GM18868 (cell line): ENCODE data around the gene PPP2R5B.
"Not testable (repeated sequence)": the region's sequence is repeated elsewhere in the genome, so short reads cannot be mapped to it uniquely, and the experiment has no call there.

Experiments
- ATAC-seq: cut with Tn5 transposase; IDR thresholded peaks from one replicate; pipeline ENCODE4 v1.9.1; 2021; ENCODE audit warnings: mild to moderate bottlenecking, moderate library complexity; ENCODE audit not compliant: unreplicated experiment

Gene PPP2R5B

GRCh38 chr11:64971421-64972233 is 47.1 kb downstream of the PPP2R5B start, which contains the start of gene MAJIN:
TSS of gene MAJIN (minus strand) at chr11:64972108. CDS start at chr11:64959405, 12,703 bp downstream.
- ATAC-seq, result no peak

- no peak for ATAC-seq
These were observed 49.6 kb downstream of the PPP2R5B start for GRCh38 chr11:64974124-64974523.

GRCh38 chr11:64976651-64977050 is 52.2 kb downstream of the PPP2R5B start:
- ATAC-seq, result no peak

- not testable (repeated sequence) for ATAC-seq
These were observed 58.9 kb downstream of the PPP2R5B start for GRCh38 chr11:64983339-64983738.
